OCI-LY1 (cell line): ENCODE measurements around the gene HOXD13.

Experiments used
- CTCF ChIP-seq: fragments of 200-600 bp; sonication (generic), shearing (Covaris generic); IDR thresholded peaks from 2 replicates; pipeline ENCODE4 v1.5.1; 2017; ENCODE audit warnings: mild to moderate bottlenecking, antibody characterized with exemption, low read length, moderate library complexity, mixed read lengths
- EZH2 ChIP-seq: fragments of 200-600 bp; sonication (generic), shearing (Covaris generic); IDR thresholded peaks from 2 replicates; pipeline ENCODE4 v1.8.0; 2017; ENCODE audit warnings: borderline replicate concordance, mixed run types, mild to moderate bottlenecking, antibody characterized with exemption, low read length, moderate library complexity, mixed read lengths

- TF ChIP-seq CTCF, result no peak
- TF ChIP-seq EZH2, result no peak
Measured at GRCh38 chr2:176117823-176118371, 25.4 kb downstream of the HOXD13 start.
